ENCODE measurements around the gene SF3B4.

DNA sequence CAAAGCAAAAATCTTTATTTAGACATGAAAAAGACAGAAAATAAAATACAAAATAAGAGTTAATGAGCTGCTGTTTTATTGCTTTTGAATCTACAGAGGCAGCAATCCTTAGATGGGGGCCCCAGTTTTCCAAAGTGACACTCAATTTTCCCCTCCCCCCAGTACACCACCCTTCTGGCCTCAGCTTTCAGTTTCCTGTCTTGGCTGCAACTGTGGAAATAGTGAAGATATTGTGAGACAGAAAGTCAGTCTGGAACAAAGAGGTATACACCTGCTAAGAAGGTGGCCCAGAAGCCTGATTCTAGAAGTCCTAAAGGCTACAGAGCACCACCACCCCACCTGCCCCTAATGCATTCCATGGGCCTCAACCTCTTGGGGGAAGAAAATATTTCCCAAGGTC is 10.2 kb upstream of the SF3B4 start:
- TF ChIP-seq ZNF274 (IDR thresholded peaks at IDR 0.05; ENCODE audit: low read depth, low read length), result no peak
- no peak for TF ChIP-seq YY1 (IDR thresholded peaks at IDR 0.05; ENCODE audit: insufficient read depth, insufficient read length)
- no peak for TF ChIP-seq SUZ12 (IDR thresholded peaks at IDR 0.05; ENCODE audit: extremely low read depth, insufficient read depth, insufficient read length)
